HepG2 (cell line): Measurements from ENCODE around the gene RER1. TPM values are rescaled to one million over a fixed set of nuclear protein-coding genes. Genes with fewer than 3 reads are reported as not detected.

Source experiments
- ATAC-seq: fragments of 200-7000 bp; cut with Tn5 transposase; 3 replicates; pipeline ENCODE4 v1.9.1; 2020; ENCODE audit warnings: mild to moderate bottlenecking, moderate library complexity
- BruUV-seq: library from RNA; stranded (reverse); fragments of 400-500 nt; replicated peaks from 2 replicates; lab custom pipeline; 2021; lab: Mats Ljungman, UMichigan
- CTCF ChIA-PET: fragments of 300-600 bp; formaldehyde crosslinking; extraction: SDS; loops from one replicate; lab custom pipeline; 2021; ENCODE audit warnings: low total read pairs, inconsistent platforms, low intra/inter-chr PET ratio; lab: Yijun Ruan, JAX
- POLR2A ChIA-PET: fragments of 350-600 bp; sonication (Branson Sonifier 250); formaldehyde crosslinking; loops from one replicate; lab custom pipeline; 2020; ENCODE audit warnings: antibody characterized with exemption, inconsistent platforms; lab: Yijun Ruan, JAX
- DNase-seq: peaks from one replicate; pipeline ENCODE4 v3.0.0-alpha.2; 2015; ENCODE audit warnings: low spot score
- FAIRE-seq: peaks from 3 replicates; lab custom pipeline; 2011; peaks lifted over from hg19 to GRCh38; lab: Jason Lieb, UNC
- H2AFZ ChIP-seq: one replicate; pipeline ENCODE4 v1.6.1; 2011; ENCODE audit warnings: low read length, inconsistent platforms
- H3K27ac ChIP-seq: fragments of 300-600 bp; 3 replicates; pipeline ENCODE4 v1.8.0; 2011; ENCODE audit warnings: mixed run types, mild to moderate bottlenecking, mixed read lengths, low read length, inconsistent platforms; ENCODE audit not compliant: insufficient read depth; ENCODE audit errors: extremely low read length
- H3K27me3 ChIP-seq, 2 experiments: fragments of 200-600 bp in 1 of 2; 2 replicates in 1 of 2; 3 replicates in 1 of 2; pipeline versions ENCODE4 v1.6.0 to v1.8.0; 2011; ENCODE audit warnings: low read length in 2 of 2, mild to moderate bottlenecking in 2 of 2, moderate library complexity in 2 of 2, inconsistent platforms in 1 of 2; ENCODE audit not compliant: insufficient read depth in 2 of 2, control insufficient read depth in 1 of 2
- H3K36me3 ChIP-seq, 2 experiments: fragments of 200-600 bp in 1 of 2; replicated peaks in 1 of 2; 2 replicates in 1 of 2; 3 replicates in 1 of 2; pipeline versions ENCODE4 v1.5.1 to v1.8.0; 2011; ENCODE audit warnings: low read length in 2 of 2, inconsistent platforms in 1 of 2; ENCODE audit not compliant: insufficient read depth in 2 of 2, control insufficient read depth in 1 of 2
- H3K4me1 ChIP-seq: 2 replicates; pipeline ENCODE4 v1.5.1; 2012; ENCODE audit warnings: low read length, inconsistent platforms; ENCODE audit not compliant: insufficient read depth
- H3K4me2 ChIP-seq: 2 replicates; pipeline ENCODE4 v1.6.0; 2011; ENCODE audit warnings: low read depth, low read length, inconsistent platforms
- H3K4me3 ChIP-seq, 3 experiments: fragments of 200-600 bp in 1 of 3; sonication (generic), shearing (Covaris generic) in 1 of 3; replicated peaks in 1 of 3; 2 replicates each; pipeline ENCODE4 v1.5.1; 2011 to 2016; ENCODE audit warnings: low read length in 3 of 3, inconsistent platforms in 2 of 3, low read depth in 2 of 3, mild to moderate bottlenecking in 2 of 3, control low read depth in 1 of 3, mixed read lengths in 1 of 3; ENCODE audit not compliant: insufficient read depth in 1 of 3
- H3K79me2 ChIP-seq: one replicate; pipeline ENCODE4 v1.6.1; 2011; ENCODE audit warnings: low read length, inconsistent platforms; ENCODE audit not compliant: insufficient read depth
- H3K9ac ChIP-seq: 2 replicates; pipeline ENCODE4 v1.6.0; 2011; ENCODE audit warnings: mild to moderate bottlenecking, low read depth, low read length, inconsistent platforms; ENCODE audit not compliant: insufficient read depth
- H3K9me3 ChIP-seq: 2 replicates; pipeline ENCODE4 v1.5.1; 2012; ENCODE audit warnings: mild to moderate bottlenecking, low read length
- H4K20me1 ChIP-seq: 2 replicates; pipeline ENCODE4 v1.6.0; 2011; ENCODE audit warnings: inconsistent platforms, mild to moderate bottlenecking, low read length, moderate library complexity; ENCODE audit not compliant: insufficient read depth
- AFF4 ChIP-seq: sonication (generic); formaldehyde crosslinking; IDR thresholded peaks from 2 replicates; pipeline ENCODE4 v1.4.0; 2020; ENCODE audit warnings: missing genetic modification reagents
- CENPX ChIP-seq: sonication (generic); formaldehyde crosslinking; IDR thresholded peaks from 2 replicates; pipeline ENCODE4 v1.9.0; 2021; ENCODE audit warnings: mild to moderate bottlenecking, missing genetic modification reagents, moderate library complexity
- HCFC1 ChIP-seq: fragments of 150-350 bp; IDR thresholded peaks from 2 replicates; pipeline ENCODE4 v1.6.1; 2014; ENCODE audit warnings: low read depth, low read length
- HNRNPH1 ChIP-seq: fragments of 200-400 bp; formaldehyde crosslinking; optimal IDR thresholded peaks from 2 replicates; pipeline ENCODE3; 2017; ENCODE audit warnings: mild to moderate bottlenecking, low read depth, low read length
- HNRNPK ChIP-seq: fragments of 200-400 bp; formaldehyde crosslinking; IDR thresholded peaks from 2 replicates; pipeline ENCODE4 v1.6.1; 2018; ENCODE audit warnings: low read length, low read depth, moderate library complexity, mild to moderate bottlenecking; ENCODE audit not compliant: poor library complexity, severe bottlenecking
- JDP2 ChIP-seq: sonication (generic); formaldehyde crosslinking; IDR thresholded peaks from 2 replicates; pipeline ENCODE4 v1.8.1; 2022; ENCODE audit warnings: missing genetic modification reagents, borderline replicate concordance
- NFE2L2 ChIP-seq: fragments of 150-350 bp; IDR thresholded peaks from 2 replicates; pipeline ENCODE4 v1.6.1; 2014; ENCODE audit warnings: low read length
- PCBP1 ChIP-seq: fragments of 200-400 bp; formaldehyde crosslinking; IDR thresholded peaks from 2 replicates; pipeline ENCODE4 v1.6.1; 2017; ENCODE audit warnings: mild to moderate bottlenecking, low read depth, low read length, borderline replicate concordance
- RBFOX2 ChIP-seq: fragments of 200-400 bp; formaldehyde crosslinking; IDR thresholded peaks from 2 replicates; pipeline ENCODE4 v1.6.1; 2017; ENCODE audit warnings: low read depth, mild to moderate bottlenecking, low read length
- SOX6 ChIP-seq, 2 experiments: fragments of 450-650 bp in 1 of 2; sonication (generic) in 1 of 2; formaldehyde crosslinking in 1 of 2; IDR thresholded peaks; 2 replicates each; pipeline versions ENCODE4 v1.4.0 to v1.6.1; 2017 to 2020; ENCODE audit warnings: antibody characterized with exemption in 1 of 2, mild to moderate bottlenecking in 1 of 2, missing genetic modification reagents in 1 of 2
- ZNF44 ChIP-seq: sonication (generic); formaldehyde crosslinking; IDR thresholded peaks from 2 replicates; pipeline ENCODE4 v1.5.1; 2020; ENCODE audit warnings: mild to moderate bottlenecking, missing genetic modification reagents
- ZNF543 ChIP-seq: sonication (generic); formaldehyde crosslinking; IDR thresholded peaks from 2 replicates; pipeline ENCODE4 v1.4.0; 2020; ENCODE audit warnings: mild to moderate bottlenecking, missing genetic modification reagents
- WGBS: methylation state at CpG from one replicate; pipeline ENCODE4 v1.1.6; 2017; ENCODE audit warnings: low lambda C conversion rate; 5-methylcytosine and 5-hydroxymethylcytosine counted together
- in situ Hi-C: cut with HindIII; loops from 2 replicates; pipeline ENCODE4 v1.10.0; 2017; ENCODE audit warnings: low pct_unique_long_range_greater_than_20kb; ENCODE audit not compliant: extremely low pct_ligation_motif_present
- intact Hi-C: fragments of 100-400 bp; cut with micrococcal nuclease; formaldehyde crosslinking; loops from one replicate; pipeline ENCODE4 v1.10.0; 2022; ENCODE audit not compliant: unreplicated experiment
- polyA plus RNA-seq, 8 experiments: library from polyadenylated mRNA; depleted of rRNA in 3 of 8; stranded (reverse) in 7 of 8; unstranded in 1 of 8; fragments of >200 nt; fragmentation: Illumina TruSeq in 4 of 8; extraction: Trizol in 4 of 8; gene quantifications; 2 replicates each; pipeline versions ENCODE4 v1.2.1 to v1.2.3, GENCODE V29; 2011 to 2016; ENCODE audit warnings: low read depth in 4 of 8, missing spikeins in 1 of 8, mixed read lengths in 1 of 8; ENCODE audit not compliant: insufficient read depth in 1 of 8
- total RNA-seq, 5 experiments: library from RNA; depleted of rRNA; stranded (reverse); fragments of >200 nt; fragmentation: Illumina TruSeq; extraction: Trizol; gene quantifications; 2 replicates each; pipeline ENCODE4 v1.2.3, GENCODE V29; 2016; ENCODE audit warnings: low read depth in 1 of 5

The RER1 gene
- total and polyA plus RNA-seq, 2 of the 13 experiments (the other 11 are each of a cell fraction or from before 2014, with no cell fraction given) = 128 to 164 TPM

- in situ Hi-C loops (no loop called here), intact Hi-C loops (no loop called here)
- Histone ChIP-seq H3K36me3 (peaks cover 31 to 81% of the 10 kb centered on the region in 2 experiments), H3K4me3 (no peak overlapping the region), H3K9ac (no peak overlapping the region), H3K27me3 (no peaks in the 10 kb centered on the region), H3K4me1 (no peaks in the 10 kb centered on the region), H2AFZ (no peak overlapping the region), H3K9me3 (no peaks in the 10 kb centered on the region), H4K20me1 (no peaks in the 10 kb centered on the region), H3K4me2 (no peak overlapping the region), H3K79me2 (no peaks in the 10 kb centered on the region), H3K27ac (no peak overlapping the region)
- CTCF ChIA-PET = no interaction called here
- 94% methylated on average over 10 of the region's 10 CpGs for WGBS
- no peak for DNase-seq
- no peak for ATAC-seq
- POLR2A ChIA-PET = no interaction called here
- FAIRE-seq = no peak
- BruUV-seq = no TSS peak
- TF ChIP-seq NFE2L2 (no peak), ZNF44 (CRISPR knock-in tag) (no peak), HNRNPH1 (no peak)
Measured at GRCh38 chr1:2400576-2400909, 8.9 kb downstream of the RER1 start.

GRCh38 chr1:2400950-2401649, 9.5 kb downstream of the RER1 start:
- peak; percentile 19; the same call in 2 of the 3 replicates for ATAC-seq
- no peak for FAIRE-seq
- Histone ChIP-seq H3K79me2 (no peaks in the 10 kb centered on the region), H4K20me1 (no peaks in the 10 kb centered on the region), H2AFZ (no peak overlapping the region), H3K9ac (no peak overlapping the region), H3K4me2 (no peak overlapping the region), H3K9me3 (no peaks in the 10 kb centered on the region), H3K36me3 (peaks cover 33 to 79% of the 10 kb centered on the region in 2 experiments), H3K4me1 (no peaks in the 10 kb centered on the region), H3K27me3 (no peaks in the 10 kb centered on the region), H3K4me3 (no peak overlapping the region), H3K27ac (no peak overlapping the region)
- ChIA-PET POLR2A (no interaction called here), CTCF (no interaction called here)
- in situ Hi-C loops = no loop called here
- no peak for DNase-seq
- no TSS peak for BruUV-seq
- WGBS = 95% methylated on average over 14 of the region's 14 CpGs
- intact Hi-C loops = no loop called here
- 0 out of 2 replicates have a peak, but pooled peaks have one; percentile 67 for TF ChIP-seq PCBP1
- 0 out of 2 replicates have a peak, but pooled peaks have one; percentile 5 for TF ChIP-seq RBFOX2
- TF ChIP-seq JDP2 (CRISPR knock-in tag) = no peak
- TF ChIP-seq AFF4 (CRISPR knock-in tag) = no peak
- TF ChIP-seq CENPX (CRISPR knock-in tag) = no peak
- peak; percentile 89 for TF ChIP-seq HNRNPK
- no peak for TF ChIP-seq HCFC1
- TF ChIP-seq SOX6 (IDR thresholded peaks at IDR 0.05) = no peak
- no peak for TF ChIP-seq SOX6 (CRISPR knock-in tag; IDR thresholded peaks at IDR 0.05)
- no peak for TF ChIP-seq ZNF543 (CRISPR knock-in tag)
